GM08714 (cell line): Measurements from ENCODE around the gene ROR2.
"Not testable (repeated sequence)": the region's sequence is repeated elsewhere in the genome, so short reads cannot be mapped to it uniquely, and the experiment has no call there.

Source experiments
- H3K4me3 ChIP-seq: fragments of 200-500 bp; sonication (Bioruptor generic); 2 replicates; pipeline ENCODE4 v1.5.1; 2014; ENCODE audit warnings: mild to moderate bottlenecking, low read length, inconsistent platforms
- ZNF274 ChIP-seq: IDR thresholded peaks from 2 replicates; pipeline ENCODE4 v1.6.1; 2012; ENCODE audit warnings: mild to moderate bottlenecking, low read depth, low read length

ROR2 gene

DNA sequence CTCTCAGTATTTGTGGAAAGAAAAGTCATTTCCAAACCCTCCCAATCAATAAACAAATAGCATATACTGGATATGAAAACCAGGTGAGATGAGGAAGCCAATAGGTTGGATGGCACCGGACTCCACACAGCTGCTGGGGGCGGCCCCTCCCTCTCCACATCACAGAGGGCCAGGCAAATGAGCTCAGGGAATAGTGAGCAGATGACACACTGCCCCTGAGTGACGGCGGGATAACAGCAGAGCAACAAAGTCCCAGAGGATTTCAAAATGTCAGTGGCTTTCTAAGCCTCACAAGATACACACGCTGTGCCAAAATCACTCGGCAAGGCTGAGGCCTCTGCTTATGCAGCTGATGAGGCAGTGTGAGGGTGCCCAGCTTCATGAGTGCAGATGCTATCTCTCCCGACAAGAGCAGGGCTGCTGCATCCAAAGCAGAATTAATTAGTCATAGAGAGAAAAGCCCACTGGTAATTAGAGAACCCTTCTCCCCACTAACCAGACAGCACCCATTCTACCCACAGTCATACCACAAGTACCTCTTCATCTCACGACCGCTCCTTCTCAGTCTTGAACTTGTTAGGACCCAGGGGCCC, 291.4 kb downstream of the ROR2 start:
- H3K4me3 ChIP-seq, result no peak overlapping the region
- TF ChIP-seq ZNF274, result no peak

DNA sequence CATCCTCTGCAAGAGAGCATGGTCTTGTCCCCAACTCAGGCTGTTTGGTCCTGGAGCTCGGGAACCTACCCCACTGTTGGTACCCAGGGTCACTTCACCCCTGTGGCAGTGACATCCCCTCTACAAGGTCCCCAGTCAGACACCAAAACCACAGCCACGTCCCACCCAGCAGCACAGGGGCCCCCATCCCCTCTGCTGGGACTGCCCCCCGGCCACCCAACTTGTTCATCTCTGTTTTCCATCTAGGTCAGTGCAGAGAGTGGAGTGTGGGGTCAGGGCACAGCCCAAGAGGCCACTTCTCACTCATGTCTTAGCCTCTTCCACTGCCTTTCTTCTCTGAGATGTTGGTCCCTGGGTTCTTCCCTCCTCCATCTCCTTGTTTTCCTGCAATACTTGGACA, 292.5 kb downstream of the ROR2 start:
- H3K4me3 ChIP-seq, result no peak overlapping the region
- no peak for TF ChIP-seq ZNF274

DNA sequence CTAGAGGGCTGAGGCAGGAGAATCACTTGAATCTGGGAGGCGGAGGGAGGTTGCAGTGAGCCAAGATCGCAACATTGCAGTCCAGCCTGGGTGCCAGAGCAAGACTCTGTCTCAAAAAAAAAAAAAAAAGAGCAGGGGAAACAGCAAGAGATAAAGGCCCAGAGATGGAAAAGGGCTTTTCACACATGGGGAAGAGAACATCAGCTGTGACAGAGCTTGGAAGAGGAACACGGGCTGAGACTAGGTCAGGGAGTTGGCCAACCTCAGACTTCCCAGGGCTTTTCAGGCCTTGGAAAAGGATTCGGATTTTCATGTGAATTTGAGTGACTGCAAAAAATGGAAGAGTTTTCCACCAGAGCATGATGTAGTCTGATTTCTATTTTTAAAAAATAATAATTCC, 294.4 kb downstream of the ROR2 start:
- no peak overlapping the region for H3K4me3 ChIP-seq
- no peak for TF ChIP-seq ZNF274

DNA sequence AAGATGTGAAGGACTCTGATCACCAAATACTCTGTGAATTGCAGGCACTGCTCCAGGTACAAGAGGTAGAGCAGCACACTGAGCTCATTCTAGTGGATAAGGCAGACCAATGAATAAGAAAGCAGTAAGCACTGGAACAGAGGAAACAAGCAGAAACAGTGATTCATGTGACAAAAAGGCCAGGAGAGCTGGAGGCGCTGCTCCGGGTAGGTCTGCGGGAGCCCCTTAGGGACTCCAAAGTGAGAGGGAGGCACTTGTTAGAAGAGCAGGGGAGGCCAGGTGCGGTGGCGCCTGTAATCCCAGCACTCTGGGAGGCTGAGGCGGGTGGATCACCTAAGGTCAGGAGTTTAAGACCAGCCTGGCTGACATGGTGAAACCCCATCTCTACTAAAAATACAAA, 294.8 kb downstream of the ROR2 start:
- TF ChIP-seq ZNF274, result no peak
- no peak overlapping the region for H3K4me3 ChIP-seq

DNA sequence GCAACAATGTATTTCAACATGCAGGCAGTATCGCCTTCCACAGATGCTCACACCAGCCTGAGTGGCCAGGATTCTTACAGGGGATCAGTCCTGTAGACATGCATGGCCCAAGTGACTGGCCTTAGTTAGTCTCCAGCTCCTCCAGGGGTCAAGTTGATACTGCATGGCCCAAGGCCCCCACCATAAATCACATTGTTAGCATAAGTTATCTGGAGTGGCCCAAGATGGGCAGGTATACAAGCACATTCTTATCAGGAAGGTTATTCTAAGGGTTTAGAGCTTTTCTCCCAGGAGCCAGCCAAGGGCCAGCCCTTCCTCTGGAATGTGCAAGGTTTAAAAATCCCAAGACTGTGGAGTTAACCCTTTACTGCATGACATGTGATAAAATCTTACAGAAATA, 295.5 kb downstream of the ROR2 start:
- TF ChIP-seq ZNF274, result no peak
- H3K4me3 ChIP-seq, result no peak overlapping the region

DNA sequence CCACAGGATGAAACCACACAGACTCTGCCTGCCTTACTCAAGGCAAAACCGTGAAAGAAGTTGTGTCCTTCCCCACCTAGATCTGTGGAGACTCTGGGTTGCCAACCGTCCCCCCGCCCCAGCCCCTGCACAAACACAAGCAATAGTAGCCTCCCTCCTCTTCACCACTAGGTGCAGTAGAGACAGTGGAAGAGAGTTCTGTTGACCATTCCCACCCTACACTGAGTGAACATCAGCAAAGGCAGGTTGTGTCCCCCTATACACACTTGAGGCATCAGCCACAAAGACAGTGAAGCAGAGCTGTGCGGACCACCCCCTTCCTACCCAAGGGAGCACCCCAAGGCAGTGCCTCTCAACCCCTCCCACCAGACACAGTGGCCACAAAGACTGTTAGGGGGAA, 302.7 kb downstream of the ROR2 start:
- H3K4me3 ChIP-seq, result no peak overlapping the region
- TF ChIP-seq ZNF274, result no peak

DNA sequence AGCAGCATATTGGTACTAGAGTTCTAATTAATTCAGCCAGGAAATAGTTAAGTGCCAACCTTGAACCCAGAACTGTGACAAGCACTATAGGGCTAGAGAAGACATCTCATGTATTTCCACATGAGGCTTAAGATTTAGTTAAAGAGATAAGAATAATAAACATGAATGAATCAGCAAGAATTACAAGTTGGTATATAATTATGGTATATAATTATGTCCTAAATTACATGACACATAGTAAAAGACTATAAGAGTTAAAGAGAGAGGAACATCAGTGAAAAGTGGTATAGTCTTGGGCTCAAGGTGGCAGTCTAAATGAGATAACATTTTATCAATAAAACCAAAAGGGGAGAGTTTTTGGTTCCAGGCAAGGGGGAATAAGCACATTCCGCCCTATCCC, 303.3 kb downstream of the ROR2 start:
- no peak overlapping the region for H3K4me3 ChIP-seq
- no peak for TF ChIP-seq ZNF274

DNA sequence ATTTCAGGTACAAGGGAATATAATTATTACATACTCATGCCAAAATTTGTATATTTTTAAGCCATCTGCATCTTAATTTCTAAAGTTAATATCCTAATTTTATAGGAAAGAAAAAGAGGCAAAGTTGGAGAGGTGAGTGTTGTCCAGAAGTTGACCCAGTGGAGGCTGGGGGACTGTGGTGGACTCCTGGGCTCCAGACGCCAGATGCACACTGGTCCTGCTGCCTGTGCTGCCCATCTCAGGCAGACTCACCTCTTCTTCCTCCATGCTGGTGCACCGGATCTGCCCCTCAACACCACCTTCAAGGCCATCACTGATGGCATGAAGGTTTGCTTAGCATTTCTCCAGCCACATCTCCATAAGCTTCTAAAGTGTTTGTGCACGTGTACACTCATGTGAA, 305.6 kb downstream of the ROR2 start:
- no peak for TF ChIP-seq ZNF274
- no peak overlapping the region for H3K4me3 ChIP-seq

DNA sequence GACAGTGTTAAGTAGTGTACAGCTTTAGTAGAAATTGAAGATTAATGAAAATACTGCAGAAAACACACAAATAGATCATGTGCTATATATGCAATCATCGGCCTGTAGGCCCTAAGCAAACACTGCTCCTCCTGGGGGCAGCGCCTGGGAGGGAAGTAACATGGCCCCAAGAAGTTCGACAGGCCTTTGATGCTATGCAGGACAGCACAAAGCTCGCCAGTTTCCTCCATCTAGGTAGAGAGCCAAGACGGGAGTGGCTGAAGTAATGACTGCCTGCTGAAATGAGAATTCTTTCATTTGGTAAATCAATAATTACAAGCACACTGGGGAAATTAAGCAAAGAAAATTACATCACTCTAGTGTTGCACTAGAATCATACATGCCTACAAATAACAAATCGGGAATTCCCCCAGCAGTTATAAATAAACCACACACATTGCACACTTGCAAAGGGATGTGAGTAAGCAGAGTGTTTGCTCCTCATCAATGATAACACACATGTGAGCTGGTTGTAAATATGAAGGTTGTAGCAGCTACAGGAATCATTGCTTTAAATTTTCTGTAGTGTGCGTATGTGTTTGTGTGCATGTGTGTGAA, 306.4 kb downstream of the ROR2 start:
- no peak for TF ChIP-seq ZNF274
- H3K4me3 ChIP-seq, result no peak overlapping the region

DNA sequence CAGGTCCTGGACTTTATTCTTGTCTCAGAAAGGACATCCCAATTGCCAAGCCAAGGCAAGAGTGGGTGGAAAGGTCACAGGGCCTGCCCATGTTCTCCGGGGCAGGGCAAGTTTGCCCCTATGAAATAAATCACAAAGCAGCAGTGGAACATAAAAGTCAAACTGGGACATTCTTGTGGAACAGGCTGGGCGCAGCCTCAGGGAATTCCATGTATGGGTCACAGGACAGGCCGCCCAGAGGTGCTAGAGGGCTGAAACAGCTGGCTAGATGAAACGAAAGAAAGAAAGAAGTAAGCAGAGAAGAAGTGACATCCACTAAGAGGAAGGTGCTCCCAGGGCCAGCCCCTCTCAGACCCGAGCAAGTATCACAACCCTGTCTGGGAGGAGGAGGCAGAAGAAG, 307.3 kb downstream of the ROR2 start:
- no peak for TF ChIP-seq ZNF274
- H3K4me3 ChIP-seq, result no peak overlapping the region

DNA sequence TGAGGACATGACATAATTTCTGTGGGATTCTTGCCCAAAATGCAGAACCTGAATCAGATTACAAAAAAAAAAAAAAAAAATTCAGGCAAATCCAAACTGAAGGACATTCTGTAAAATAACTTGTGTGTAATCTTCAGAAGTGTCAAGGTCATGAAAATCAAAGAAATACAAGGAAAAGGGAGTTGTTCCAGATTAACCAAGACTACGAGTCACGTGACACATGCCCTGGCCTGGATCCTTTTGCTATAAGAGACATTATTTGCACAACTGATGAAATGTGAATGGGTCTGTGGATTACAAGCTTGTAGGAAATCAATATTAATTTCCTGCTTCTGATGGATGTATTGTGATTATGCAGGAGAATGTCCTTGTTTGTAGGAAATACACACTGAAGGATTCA, 309.6 kb downstream of the ROR2 start:
- TF ChIP-seq ZNF274, result no peak
- no peak overlapping the region for H3K4me3 ChIP-seq

DNA sequence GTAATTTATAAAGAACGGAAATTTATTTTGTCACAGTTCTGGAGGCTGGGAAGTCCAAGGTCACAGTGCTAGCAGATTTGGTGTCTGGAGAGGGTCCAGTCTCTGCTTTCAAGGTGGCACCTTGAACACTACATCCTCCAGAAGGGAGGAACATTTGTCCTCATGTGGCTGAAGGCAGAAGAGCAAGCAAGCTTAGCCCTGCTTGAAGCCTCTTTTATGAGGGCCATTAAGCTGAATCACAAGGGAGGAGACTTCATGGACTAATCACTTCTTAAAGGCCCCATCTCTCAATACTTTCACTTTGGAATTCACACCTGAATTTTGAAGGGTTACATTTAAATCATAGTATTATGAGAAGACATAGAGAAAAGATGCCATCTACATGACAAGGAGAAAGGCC, 311.0 kb downstream of the ROR2 start:
- no peak for TF ChIP-seq ZNF274

DNA sequence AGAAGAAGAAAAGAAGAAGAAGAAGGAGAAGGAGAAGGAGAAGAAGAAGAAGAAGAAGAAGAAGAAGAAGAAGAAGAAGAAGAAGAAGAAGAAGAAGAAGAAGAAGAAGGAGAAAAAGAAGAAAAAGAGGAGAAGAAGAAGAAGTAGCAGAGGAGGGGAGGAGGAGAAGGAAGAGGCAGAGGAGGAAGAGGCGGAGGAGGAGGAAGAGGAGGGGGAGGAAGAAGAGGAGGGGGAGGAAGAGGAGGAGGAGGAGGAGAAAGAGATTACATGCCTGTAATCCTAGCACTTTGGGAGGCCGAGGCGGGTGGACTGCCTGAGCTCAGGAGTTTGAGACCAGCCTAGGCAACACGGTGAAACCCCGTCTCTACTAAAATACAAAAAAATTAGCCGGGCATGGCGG, 315.2 kb downstream of the ROR2 start:
- H3K4me3 ChIP-seq, result not testable (repeated sequence)

More for the DNA sequence above, 311.0 kb downstream of the ROR2 start:
- no peak overlapping the region for H3K4me3 ChIP-seq

DNA sequence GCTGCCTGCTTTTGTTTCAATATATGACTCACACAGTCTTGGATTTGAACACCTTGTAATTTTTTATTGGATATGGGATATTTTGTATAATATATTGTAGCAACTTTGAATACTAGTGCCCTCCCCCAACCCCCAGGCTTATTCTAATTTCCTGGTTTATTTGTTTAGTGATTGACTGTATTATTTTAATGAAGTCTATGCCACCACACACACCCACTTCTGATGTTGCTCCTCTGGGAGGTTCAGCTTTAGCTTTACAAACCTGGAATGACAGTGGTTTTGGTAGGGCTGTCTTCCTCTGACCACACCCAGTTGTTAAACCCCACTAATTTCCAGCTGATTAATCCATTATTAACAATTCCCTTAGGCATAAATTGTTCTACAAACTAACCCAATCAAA, 320.3 kb downstream of the ROR2 start:
- TF ChIP-seq ZNF274, result no peak
- no peak overlapping the region for H3K4me3 ChIP-seq

DNA sequence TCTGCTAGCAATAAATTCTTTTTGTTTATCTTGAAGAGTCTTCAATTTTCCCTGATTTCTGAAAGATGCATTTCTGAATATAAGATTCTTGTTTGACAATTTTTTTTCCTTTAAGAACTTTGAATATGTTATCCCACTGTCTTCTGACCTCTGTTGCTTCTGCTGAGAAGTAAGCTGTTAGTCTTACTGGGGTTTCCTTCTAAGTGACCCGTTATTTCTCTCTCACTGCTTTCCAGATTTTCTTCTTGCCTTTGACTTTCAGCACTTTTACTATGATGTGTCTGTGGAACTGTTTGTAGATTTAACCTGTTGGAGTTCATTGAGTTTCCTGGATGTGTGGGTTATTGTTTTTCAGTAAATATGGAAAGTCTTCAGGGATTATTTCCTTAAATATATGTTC, 321.1 kb downstream of the ROR2 start:
- H3K4me3 ChIP-seq, result no peak overlapping the region
- TF ChIP-seq ZNF274, result no peak

DNA sequence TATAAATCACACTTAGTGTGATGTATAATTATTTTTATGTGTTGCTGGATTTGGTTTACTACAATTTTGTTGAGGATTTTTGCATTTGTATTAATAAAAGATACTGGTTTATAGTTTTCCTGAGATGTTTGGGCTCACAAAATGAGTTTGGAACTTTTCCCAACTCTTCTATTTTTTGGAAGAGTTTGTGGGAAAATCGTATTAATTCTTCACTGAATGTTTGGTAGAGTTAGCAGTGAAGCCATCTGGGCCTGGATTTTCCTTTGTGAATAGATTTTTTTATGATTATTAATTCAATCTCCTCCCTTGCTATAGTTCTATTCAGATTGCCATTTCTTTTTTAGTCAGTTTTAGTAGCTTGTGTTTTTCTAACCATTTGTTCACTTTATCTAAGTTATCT, 324.7 kb downstream of the ROR2 start:
- no peak overlapping the region for H3K4me3 ChIP-seq
- TF ChIP-seq ZNF274, result no peak
